ENCODE data around the gene GRIA3.
A peak's percentile ranks its signal among the peaks of the same experiment; 100 is the strongest.
"Not testable (repeated sequence)": the region's sequence is repeated elsewhere in the genome, so short reads cannot be mapped to it uniquely, and the experiment has no call there.

GRIA3 gene

GRCh38 chrX:123455693-123456092 lies 271.6 kb downstream of the GRIA3 start:
- no peak for DNase-seq (ENCODE audit: low spot score)

- DNase-seq (ENCODE audit: low spot score), result no peak
Measured at GRCh38 chrX:123464709-123465108, 280.6 kb downstream of the GRIA3 start.

GRCh38 chrX:123468481-123468880 lies 284.4 kb downstream of the GRIA3 start:
- DNase-seq (ENCODE audit: low spot score), result no peak

- peak; percentile 31 for DNase-seq (ENCODE audit: low spot score)
Measured at GRCh38 chrX:123475068-123475724, 291.1 kb downstream of the GRIA3 start.

GRCh38 chrX:123476611-123477219 lies 292.6 kb downstream of the GRIA3 start:
- DNase-seq (ENCODE audit: low spot score), result no peak

GRCh38 chrX:123477673-123478072 lies 293.6 kb downstream of the GRIA3 start:
- DNase-seq (ENCODE audit: low spot score), result no peak

GRCh38 chrX:123481913-123482851 lies 298.1 kb downstream of the GRIA3 start:
- no peak for DNase-seq (ENCODE audit: low spot score)

- no peak for DNase-seq (ENCODE audit: low spot score)
Measured at GRCh38 chrX:123486297-123486696, 302.2 kb downstream of the GRIA3 start.

GRCh38 chrX:123487236-123487635 lies 303.2 kb downstream of the GRIA3 start:
- no peak for DNase-seq (ENCODE audit: low spot score)

- no peak for DNase-seq (ENCODE audit: low spot score)
Measured at GRCh38 chrX:123487669-123488068, 303.6 kb downstream of the GRIA3 start.

- DNase-seq (ENCODE audit: low spot score), result no peak
Measured at GRCh38 chrX:123489011-123489410, 304.9 kb downstream of the GRIA3 start.

GRCh38 chrX:123493857-123494256 lies 309.8 kb downstream of the GRIA3 start:
- no peak for DNase-seq (ENCODE audit: low spot score)

- DNase-seq (ENCODE audit: low spot score), result no peak
Measured at GRCh38 chrX:123499787-123500186, 315.7 kb downstream of the GRIA3 start.

GRCh38 chrX:123504047-123504446 lies 320.0 kb downstream of the GRIA3 start:
- no peak for DNase-seq (ENCODE audit: low spot score)

GRCh38 chrX:123504630-123505270 lies 320.7 kb downstream of the GRIA3 start:
- DNase-seq (ENCODE audit: low spot score), result no peak

GRCh38 chrX:123513585-123514278 lies 329.7 kb downstream of the GRIA3 start:
- no peak for DNase-seq (ENCODE audit: low spot score)

- DNase-seq (ENCODE audit: low spot score), result not testable (repeated sequence)
Measured at GRCh38 chrX:123514279-123514640, 330.2 kb downstream of the GRIA3 start.

GRCh38 chrX:123518791-123519190 lies 334.7 kb downstream of the GRIA3 start:
- no peak for DNase-seq (ENCODE audit: low spot score)

- no peak for DNase-seq (ENCODE audit: low spot score)
Measured at GRCh38 chrX:123525123-123525725, 341.1 kb downstream of the GRIA3 start.

GRCh38 chrX:123530726-123531125 lies 346.6 kb downstream of the GRIA3 start:
- not testable (repeated sequence) for DNase-seq (ENCODE audit: low spot score)
